Measurements from ENCODE around the gene GNAQ. TPM values are rescaled to one million over a fixed set of nuclear protein-coding genes. Genes with fewer than 3 reads are reported as not detected.

GNAQ gene
- total RNA-seq, 1 experiment from 2014 or later: 28.7 TPM

GRCh38 chr9:77949751-77950436 lies 81.7 kb downstream of the GNAQ start:
- H3K79me2 ChIP-seq (ENCODE audit: insufficient read depth, low read length): no peaks in the 10 kb centered on the region; the same call in 1 of the 2 replicates
- no peak overlapping the region for H3K4me2 ChIP-seq (ENCODE audit: low read length)
- CTCF ChIA-PET: no interaction called here
- POLR2A ChIA-PET: no interaction called here
- no peak for ATAC-seq
- DNase-seq (ENCODE audit: low read depth, low spot score): no peak
- H3K36me3 ChIP-seq (ENCODE audit: control insufficient read depth in 1 of 2, insufficient read depth in 2 of 2, low read length in 2 of 2): no peaks in the 10 kb centered on the region
- H3K9me2 ChIP-seq (ENCODE audit: insufficient read depth): no peaks in the 10 kb centered on the region
- no peak overlapping the region for H3K4me3 ChIP-seq (replicated peaks in 1 of 2; ENCODE audit: low read depth in 1 of 2, low read length in 2 of 2)
- intact Hi-C loops (cut with micrococcal nuclease): no loop called here
- no peaks in the 10 kb centered on the region for H3K27me3 ChIP-seq (ENCODE audit: insufficient read depth, low read length)
- RAD21 ChIA-PET (ENCODE audit: low non-redundant PET in 1 of 2, low total read pairs in 2 of 2, uncharacterized antibody in 2 of 2, unreplicated experiment in 2 of 2): no interaction called here
- no peaks in the 10 kb centered on the region for H3K9me3 ChIP-seq (ENCODE audit: control insufficient read depth in 1 of 2, insufficient read depth in 1 of 2, low read depth in 1 of 2, low read length in 2 of 2)
- no peak for TF ChIP-seq FOSL1 (IDR thresholded peaks at IDR 0.05; ENCODE audit: low read depth)
- TF ChIP-seq, protein P1, sequence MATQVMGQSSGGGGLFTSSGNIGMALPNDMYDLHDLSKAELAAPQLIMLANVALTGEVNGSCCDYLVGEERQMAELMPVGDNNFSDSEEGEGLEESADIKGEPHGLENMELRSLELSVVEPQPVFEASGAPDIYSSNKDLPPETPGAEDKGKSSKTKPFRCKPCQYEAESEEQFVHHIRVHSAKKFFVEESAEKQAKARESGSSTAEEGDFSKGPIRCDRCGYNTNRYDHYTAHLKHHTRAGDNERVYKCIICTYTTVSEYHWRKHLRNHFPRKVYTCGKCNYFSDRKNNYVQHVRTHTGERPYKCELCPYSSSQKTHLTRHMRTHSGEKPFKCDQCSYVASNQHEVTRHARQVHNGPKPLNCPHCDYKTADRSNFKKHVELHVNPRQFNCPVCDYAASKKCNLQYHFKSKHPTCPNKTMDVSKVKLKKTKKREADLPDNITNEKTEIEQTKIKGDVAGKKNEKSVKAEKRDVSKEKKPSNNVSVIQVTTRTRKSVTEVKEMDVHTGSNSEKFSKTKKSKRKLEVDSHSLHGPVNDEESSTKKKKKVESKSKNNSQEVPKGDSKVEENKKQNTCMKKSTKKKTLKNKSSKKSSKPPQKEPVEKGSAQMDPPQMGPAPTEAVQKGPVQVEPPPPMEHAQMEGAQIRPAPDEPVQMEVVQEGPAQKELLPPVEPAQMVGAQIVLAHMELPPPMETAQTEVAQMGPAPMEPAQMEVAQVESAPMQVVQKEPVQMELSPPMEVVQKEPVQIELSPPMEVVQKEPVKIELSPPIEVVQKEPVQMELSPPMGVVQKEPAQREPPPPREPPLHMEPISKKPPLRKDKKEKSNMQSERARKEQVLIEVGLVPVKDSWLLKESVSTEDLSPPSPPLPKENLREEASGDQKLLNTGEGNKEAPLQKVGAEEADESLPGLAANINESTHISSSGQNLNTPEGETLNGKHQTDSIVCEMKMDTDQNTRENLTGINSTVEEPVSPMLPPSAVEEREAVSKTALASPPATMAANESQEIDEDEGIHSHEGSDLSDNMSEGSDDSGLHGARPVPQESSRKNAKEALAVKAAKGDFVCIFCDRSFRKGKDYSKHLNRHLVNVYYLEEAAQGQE (IDR thresholded peaks at IDR 0.05; ENCODE audit: low read depth): no peak
- no peak for TF ChIP-seq JUND (IDR thresholded peaks at IDR 0.05)
- no peak for TF ChIP-seq EGR1 (IDR thresholded peaks at IDR 0.05; ENCODE audit: low read depth)
- no peak for TF ChIP-seq TCF7L2 (IDR thresholded peaks at IDR 0.05; ENCODE audit: borderline replicate concordance, extremely low read depth, insufficient read depth, insufficient read length)
- no peak for TF ChIP-seq POLR2A (IDR thresholded peaks at IDR 0.05; ENCODE audit: borderline replicate concordance, extremely low read depth, insufficient read depth, insufficient read length)
- no peak for TF ChIP-seq EZH2 (IDR thresholded peaks at IDR 0.05)
- no peak for TF ChIP-seq ZBTB33 (IDR thresholded peaks at IDR 0.05; ENCODE audit: extremely low read depth, insufficient replicate concordance, low read length)
- TF ChIP-seq SIN3A (IDR thresholded peaks at IDR 0.05; ENCODE audit: low read depth): no peak
- no peak for TF ChIP-seq POLR2AphosphoS5 (IDR thresholded peaks at IDR 0.05; ENCODE audit: low read depth, low read length)
- TF ChIP-seq CEBPB (IDR thresholded peaks at IDR 0.05; ENCODE audit: low read depth): no peak
- TF ChIP-seq ZFX (IDR thresholded peaks at IDR 0.05): no peak
- H3K9ac ChIP-seq (ENCODE audit: low read length): no peak overlapping the region
- H3K27ac ChIP-seq (ENCODE audit: low read depth, low read length): no peak overlapping the region
- peaks cover 2% of the 10 kb centered on the region; the same call in 1 of the 2 replicates for H4K20me1 ChIP-seq (ENCODE audit: insufficient read depth)
- H2AFZ ChIP-seq (ENCODE audit: low read depth, low read length, poor library complexity, severe bottlenecking): no peak overlapping the region
- peaks cover 4 to 11% of the 10 kb centered on the region in 2 experiments; a peak in 2 of 4 replicates for H3K4me1 ChIP-seq (ENCODE audit: control insufficient read depth in 1 of 2, insufficient read depth in 2 of 2, low read length in 2 of 2)
- no TSS peak for BruUV-seq (replicated peaks)
